Caki2 (cell line): Measurements from ENCODE around the gene CIITA. TPM values are rescaled to one million over a fixed set of nuclear protein-coding genes. Genes with fewer than 3 reads are reported as not detected.
"Not testable (repeated sequence)": the region's sequence is repeated elsewhere in the genome, so short reads cannot be mapped to it uniquely, and the experiment has no call there.

Experiments used
- DNase-seq: peaks from one replicate; pipeline ENCODE4 v3.0.0-alpha.2; 2015; ENCODE audit warnings: low read depth
- in situ Hi-C: cut with HindIII; loops from 2 replicates; pipeline ENCODE4 v1.10.0; 2016; ENCODE audit warnings: low sequenced_read_pairs, low pct_unique_long_range_greater_than_20kb, mixed read lengths
- total RNA-seq: library from RNA; depleted of rRNA; stranded (reverse); fragments of >200 nt; shearing (Covaris generic); gene quantifications from 2 replicates; pipeline ENCODE4 v1.2.3, GENCODE V29; 2014; ENCODE audit warnings: low replicate concordance

Gene CIITA
- total RNA-seq, 1 experiment from 2014 or later: not detected

DNA sequence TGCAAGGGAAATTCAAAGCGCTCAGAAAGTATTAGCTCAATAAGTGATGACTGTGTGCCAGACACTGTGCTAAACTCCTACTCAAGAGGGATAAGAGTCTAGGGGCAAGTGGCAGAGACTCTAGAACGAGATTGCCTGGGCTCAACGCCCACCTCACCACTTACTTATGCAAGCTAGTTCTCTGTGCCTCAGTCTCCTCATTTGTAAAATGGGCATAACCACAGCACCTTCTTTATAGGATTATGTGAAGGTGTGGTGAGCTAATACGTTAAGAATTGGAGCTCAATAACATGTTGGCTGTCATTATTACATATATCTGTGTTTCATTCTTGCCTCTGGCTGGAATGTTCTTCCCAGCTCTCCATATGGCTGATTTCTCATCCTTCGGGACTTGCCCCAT is 49.9 kb downstream of the CIITA start:
- in situ Hi-C loops: no loop called here
- no peak for DNase-seq

DNA sequence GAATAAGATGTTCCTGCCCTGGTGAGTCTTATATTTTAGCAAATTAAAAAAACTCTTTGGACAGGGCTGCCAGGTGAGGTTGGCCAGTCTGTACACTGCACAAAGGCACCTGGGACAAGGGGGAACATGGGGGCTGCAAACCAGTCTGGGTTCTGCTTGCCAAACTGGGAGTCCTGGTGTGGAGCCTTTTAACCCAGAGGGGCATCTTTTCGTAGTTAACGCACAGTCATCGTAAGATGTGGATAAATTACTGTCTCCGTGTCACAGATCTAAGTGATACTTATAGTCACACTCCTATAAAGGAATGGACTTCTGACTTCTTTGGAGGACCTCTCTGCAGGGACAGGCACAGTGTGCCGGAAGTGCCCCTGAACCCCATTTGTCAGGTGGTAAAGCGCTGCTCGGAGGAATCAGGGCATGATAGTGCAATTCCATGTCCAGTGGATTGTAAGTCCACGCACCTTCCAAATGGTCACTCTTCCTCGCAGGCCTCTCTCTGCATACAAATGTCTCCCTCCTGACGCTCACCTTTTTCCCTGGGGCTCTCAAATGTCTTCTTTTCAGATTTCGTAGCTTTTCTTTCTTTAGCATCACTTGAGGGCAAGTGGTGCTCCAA is 50.6 kb downstream of the CIITA start:
- DNase-seq: no peak
- in situ Hi-C loops: no loop called here

DNA sequence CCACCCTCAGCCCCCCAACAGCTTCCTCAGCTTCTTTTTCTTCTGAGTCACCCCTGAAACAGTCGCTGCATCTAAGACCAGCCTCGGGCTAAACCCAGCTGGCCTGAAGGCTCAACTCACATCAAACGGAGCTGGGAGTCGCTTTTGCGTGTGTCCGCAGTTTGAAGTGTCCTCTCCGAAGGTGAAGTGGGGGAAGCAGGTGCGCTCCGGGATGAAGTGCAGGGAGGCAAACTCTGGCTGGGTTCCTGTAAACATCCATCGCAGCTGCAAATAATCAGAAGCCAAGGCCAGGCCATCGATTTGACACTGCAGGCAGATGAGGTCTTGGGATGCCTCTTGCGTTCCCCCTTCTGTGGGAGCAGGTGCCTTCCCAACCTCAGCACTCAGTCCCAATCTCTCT is 52.1 kb downstream of the CIITA start:
- in situ Hi-C loops: not testable (repeated sequence)

DNA sequence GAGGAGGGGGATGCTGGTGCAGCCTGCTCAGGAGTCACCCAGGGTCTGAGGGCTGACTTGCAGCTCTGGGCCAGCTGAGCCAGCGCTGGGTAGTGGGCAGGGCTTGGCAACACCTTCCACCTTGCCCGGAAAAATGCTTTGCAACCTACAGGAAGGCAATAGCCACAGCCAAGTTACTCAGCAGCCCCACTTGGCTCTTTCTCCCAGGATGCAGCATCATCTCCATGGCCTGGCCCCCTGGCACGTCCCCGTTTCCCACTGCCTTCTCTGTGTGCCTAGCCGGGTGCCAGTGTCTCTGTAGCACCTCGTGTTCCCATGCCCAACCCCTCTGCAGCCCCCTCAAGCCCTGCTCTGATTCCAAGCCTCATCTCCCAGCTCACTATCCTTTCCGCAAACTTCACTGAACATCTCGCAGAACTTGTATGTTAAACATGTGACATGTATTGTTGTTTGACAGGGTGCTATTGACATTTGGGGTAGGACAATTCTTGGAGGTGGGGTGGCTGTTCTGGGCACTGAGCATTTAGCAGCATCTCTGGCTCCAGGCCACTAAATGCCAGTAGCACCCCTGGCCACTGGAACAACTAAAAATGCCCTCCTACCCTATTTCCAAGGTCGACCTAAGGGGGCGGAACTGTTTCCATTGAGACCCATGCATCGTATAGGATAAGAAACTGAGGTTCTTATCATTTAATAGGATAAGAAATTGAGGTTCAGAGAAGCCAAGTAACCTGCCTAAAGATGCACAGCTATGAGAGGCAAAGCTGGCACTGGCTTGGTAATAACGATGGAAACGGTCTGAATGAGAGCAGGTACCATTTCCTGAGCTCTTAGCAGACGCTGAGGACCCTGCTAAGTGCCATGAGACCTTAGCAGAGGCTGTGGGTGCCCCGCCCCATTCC is 53.1 kb downstream of the CIITA start:
- in situ Hi-C loops: no loop called here
- DNase-seq: no peak

More for the DNA sequence above, 52.1 kb downstream of the CIITA start:
- DNase-seq: not testable (repeated sequence)

DNA sequence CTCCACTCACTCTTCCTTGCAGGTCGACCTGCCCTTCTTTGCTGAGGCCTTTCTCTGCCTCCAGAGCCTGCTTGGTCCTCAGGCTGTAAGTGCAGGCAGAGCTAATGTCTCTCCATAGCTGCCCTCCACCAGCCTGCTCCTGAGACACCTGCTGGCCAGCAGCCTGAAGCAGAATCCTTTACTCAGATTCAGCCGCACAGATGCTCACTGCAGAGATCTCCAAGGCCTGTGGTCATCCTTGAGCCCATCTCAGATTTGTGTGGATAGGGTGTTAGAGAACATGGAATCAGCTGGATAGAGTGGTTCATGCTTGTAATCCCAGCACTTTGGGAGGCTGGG is 53.7 kb downstream of the CIITA start:
- in situ Hi-C loops: no loop called here
- DNase-seq: no peak

DNA sequence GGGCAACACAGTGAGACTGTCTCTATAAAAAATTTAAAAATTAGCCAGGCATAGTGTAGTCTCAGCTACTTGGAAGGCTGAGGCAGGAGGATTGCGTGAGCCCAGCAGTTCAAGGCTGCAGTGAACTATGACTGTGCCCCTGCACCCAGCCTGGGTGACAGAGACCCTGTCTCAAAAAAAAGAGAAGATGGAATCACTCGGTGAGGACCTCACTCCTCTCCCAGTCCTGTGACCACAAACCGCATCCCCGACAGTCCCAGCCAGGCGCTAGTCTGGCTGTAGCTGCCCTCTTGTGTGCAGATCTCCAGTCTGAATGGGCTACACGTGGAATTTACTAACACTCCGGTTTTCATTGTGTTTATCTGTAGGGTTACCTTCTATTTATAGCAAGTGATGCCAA is 54.1 kb downstream of the CIITA start:
- DNase-seq: no peak
- in situ Hi-C loops: no loop called here

DNA sequence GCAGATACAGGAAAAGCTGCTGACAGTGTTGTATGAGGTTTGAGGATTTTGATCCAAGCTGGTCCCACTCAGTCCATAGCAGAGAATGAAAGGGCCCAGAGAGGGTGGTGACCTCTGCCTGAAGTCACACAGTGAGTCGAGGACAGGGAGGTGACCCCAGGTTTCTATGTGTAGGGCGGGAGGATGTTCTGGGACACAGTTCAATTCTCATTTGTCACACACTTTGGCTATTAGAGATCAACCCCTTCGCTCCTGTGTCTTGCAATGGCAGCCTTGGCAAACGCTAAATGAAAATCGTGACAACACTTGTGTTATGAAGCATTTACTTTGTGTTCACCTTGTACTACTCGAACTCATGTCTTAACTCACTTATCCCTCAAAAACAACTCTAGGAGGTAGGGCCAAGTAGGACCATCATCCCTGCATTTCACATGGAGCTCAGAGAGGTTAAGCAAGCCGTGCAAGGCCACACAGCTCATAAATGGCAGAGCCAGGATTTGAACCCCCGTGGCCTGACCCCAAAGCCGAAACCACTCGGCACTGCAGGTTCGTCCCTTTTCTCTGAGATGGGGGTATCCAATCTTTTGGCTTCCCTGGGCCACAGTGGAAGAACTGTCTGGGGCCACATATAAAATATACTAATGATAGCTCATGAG is 55.1 kb downstream of the CIITA start:
- no peak for DNase-seq
- in situ Hi-C loops: no loop called here

DNA sequence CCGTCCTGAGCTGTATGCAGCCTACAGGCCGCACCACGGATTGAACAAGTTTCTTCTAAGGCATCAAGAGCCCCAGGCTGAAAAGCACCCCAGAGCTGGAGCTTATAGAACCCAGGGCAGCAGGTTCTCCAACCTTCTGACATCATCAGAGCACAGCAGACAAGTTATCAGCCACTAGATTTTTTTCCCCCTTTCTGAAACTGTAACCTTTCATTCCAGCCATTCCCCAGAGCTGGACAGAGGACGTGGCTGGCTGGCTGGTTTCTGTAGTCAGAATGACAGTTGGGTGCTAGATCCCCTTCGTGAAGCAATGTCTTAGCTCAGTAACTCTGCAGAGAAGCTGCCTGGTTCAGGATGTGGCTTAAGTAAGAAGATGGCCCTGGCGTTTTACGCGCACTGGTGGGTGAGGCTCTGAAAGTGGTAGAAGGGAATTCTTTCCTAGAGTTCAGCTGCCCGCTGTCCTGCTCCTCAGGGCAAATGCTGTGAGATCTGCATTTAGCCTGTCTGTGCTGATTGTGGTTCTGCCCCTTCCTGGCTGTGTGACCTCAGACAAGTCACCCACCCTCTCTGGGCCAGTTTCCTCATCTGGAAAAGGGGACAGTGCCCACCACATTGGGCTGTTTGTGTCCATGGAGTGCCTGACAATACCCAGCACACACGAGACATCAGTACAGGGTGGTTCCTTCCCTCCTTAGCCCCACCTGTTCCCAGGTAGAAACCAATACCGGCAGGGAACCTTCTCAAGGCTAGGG is 56.1 kb downstream of the CIITA start:
- in situ Hi-C loops: no loop called here
- no peak for DNase-seq

DNA sequence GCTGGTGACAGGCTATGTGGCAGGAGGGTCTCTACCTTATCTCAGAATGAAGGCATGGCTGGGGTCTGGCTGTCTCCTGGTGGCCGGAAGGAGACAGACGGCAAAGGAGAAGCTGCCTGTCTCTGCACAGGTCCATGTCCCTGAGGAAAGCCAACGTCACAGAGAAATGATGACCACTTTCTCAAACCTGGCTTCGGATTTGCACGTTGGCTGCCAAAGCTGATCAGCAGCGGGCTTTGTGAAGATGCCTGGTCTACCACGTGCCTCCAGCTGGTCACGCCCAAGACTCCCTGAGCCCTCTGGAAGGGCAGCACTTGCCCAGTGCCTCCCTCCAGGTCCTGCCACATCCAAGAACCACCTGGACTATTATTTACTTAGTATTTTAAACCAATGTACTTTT is 56.9 kb downstream of the CIITA start:
- DNase-seq: no peak
- in situ Hi-C loops: no loop called here

DNA sequence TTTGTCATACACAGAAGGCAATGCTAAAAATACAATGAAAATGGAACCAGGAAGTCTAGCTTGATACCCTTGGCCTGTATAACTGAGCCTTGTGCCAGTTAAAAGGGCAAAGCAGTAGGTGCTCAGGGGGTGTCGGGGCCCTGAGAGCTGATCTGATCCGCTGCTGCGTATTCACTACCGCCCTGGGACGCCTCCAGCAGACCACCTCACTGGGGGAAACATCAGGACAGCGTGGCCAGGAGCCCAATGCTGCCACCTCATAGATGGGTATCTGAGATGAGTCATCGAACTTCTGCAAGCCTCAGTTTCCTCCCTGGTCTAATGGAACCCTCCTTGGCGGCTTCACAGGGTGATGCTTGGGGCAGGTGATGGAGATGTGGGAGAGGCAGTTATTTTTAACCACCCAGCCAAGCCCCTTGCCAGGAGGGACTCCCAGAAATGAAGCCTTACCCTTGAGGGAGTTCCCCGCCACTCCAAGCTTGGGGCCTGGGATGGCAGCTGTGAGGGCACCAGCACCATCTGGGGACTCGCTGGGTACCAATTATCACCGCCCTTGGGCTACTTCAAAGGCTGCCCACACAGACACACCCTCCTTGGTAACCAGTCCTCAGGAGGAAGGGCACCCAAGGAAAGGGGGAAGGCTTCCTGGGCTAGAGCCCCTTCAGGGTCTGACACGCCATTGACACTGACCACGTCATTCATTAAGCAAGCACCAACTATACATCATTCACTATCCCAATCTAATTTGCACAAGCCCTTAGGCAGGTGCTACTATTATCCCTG is 57.5 kb downstream of the CIITA start:
- in situ Hi-C loops: no loop called here
- no peak for DNase-seq

DNA sequence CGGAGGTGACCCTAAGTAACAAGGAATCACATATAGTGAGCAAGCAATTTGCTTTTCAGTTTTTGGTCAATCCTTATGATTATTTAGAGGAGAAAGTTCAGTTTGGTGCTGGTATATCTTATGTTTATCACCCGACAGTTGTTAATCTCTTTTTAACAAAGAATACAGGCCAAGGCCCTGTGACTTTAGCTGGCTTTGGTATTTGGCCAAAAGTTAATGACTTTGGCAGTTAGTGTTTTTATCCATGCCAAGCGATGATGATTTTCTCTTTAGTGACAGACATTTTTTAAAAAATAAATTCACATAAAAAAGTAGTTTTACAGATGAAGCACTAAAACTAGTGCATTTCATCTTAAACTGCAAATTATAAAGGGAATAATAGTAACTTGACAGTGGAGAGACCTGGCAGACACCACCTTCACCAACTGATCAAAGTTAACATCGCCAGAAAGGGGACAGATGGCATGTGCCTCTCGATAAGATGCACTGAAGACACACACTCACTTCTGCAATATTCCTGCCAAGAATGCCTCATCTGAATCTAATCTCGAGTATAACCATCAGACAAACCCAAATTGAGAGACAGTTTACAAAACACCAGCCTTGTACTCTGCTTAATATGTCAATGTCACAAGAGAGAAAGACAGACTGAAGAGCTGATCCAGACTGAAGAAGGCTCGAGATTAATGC is 58.4 kb downstream of the CIITA start:
- in situ Hi-C loops: no loop called here
- DNase-seq: no peak

DNA sequence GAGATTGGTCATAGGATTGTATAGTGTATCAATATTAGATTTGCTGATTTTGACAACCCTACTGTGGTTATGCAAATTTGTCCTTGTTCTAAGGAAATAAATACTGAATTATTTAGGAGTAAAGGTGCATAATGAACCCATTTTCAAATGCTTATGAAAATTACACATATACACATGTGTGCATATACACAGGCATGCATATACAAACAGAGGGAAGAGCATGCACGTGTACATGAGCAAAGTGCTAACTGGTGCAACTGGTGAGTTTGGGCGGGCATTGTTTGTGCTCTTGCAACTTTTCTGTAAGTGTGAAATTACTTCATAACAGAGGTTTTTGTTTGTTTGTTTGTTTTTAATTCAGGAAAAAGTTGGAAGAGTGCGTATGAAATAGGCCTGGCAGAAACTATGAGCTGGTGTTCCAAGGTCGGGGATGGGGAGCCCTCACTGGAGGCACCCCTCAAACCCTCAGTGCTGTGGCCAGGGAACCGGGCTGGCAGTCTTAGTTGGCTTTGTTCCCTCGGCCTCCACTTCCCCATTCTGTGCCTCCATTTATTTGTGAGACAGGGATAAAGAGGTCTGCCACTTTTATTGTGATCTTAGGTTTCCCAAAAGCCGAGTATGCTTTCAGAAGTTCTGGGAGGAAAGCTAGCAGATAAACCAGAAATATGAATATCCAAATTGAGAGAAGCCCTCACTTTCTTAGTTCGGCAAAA is 59.4 kb downstream of the CIITA start:
- in situ Hi-C loops: no loop called here
- DNase-seq: no peak

DNA sequence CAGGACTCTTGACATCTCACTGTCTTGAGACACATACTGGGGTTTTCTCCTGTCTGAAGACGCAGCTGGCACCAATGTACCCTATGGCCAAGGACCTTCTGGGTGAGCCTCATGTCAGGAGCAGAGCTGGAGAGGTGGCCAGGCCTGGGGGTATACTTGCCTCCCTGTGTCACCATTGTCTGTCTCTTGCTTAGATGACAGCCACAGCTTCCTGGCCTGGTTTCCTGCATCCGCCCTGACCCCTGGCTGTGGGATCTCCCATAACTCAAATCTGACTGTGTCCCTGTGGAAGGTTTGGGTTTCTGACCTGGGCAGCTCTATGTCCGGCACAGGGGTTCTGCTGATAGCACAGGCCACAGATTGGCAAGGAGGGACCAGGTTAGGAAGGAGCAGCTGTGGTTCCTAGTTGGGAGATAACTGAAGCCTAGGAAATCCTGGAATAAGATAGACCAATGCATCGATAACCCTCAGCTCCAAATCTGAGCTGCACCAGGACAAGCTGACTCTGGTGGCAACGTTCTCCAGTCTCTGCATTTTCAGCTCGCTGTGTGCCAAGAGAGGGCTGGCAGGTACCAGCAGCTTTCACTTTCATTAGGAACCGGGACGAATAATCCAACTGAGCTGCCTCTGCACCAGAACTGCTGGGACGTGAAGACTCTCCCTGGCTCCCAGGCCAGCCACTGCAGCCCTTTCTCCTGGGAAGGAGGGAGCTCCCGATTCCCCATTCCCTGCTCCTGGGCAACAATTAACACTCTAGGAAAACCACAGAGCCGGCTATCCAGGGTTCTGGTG is 60.3 kb downstream of the CIITA start:
- in situ Hi-C loops: no loop called here

DNA sequence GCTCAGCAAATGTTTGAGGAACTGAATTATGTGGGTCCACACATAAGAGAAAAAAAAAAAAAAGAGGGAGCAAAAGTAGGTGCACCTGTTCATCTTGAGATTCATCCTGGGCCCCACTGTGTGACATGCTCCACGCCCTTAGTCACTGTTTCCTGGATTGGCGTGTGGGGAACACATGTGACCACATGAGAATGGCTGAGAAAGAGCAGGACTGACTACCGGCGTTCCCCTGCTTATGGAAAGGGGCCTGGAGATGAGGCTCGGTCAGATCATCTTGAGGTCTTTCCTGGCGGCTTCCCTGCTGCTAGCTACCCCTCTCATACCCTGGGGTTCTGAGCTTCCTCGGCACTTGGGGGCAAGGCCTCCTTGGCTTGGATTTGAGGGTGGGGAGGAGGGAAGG is 61.3 kb downstream of the CIITA start:
- in situ Hi-C loops: no loop called here
- DNase-seq: no peak

More for the DNA sequence above, 60.3 kb downstream of the CIITA start:
- DNase-seq: no peak

DNA sequence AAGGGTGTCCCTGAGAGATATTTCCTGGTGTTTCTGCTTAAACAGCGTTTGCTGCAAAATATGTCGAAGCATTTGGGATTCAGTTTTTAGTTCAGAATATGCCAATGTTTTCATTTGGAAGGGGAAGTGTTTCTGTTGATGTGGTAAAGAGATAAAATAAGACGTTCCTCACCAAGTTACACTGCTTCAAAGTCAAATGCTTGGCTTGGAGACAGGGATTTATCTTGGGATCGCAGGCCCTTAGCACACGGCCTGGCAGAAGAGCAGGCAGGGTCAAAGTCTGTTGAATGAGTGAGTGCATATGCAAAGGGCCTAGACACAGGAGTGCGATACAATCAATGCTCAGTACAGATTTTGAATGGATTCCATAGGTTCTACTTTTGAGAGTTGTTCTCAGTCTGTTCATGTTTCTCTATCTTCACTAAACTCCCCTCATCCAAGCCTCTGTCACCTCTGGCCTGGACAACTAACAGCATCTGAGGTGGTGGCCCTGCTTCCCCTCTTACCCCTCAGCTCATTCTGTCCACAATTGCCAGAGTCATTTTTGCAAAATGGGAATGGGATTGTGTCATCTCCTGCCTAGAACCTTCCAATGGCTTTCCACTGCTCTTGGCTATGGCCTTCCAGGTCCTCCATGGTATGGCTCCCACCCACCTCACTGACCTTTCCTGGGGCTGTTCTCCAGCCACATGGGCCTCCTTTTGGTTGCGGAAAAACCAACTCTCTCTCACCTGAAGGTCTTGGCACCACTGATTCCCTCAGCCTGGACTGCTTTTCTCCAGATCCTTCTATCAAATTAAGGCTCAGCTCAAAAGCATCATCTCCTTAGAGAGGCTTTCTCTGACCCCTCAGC is 62.0 kb downstream of the CIITA start:
- in situ Hi-C loops: no loop called here
- DNase-seq: no peak
